ENCODE measurements around the gene F13A1.

F13A1 gene

GRCh38 chr6:6244624-6245023 lies 75.8 kb downstream of the F13A1 start:
- in situ Hi-C loops (cut with MboI; ENCODE audit: low sequenced_read_pairs), result no loop called here

- in situ Hi-C loops (cut with MboI; ENCODE audit: low sequenced_read_pairs), result no loop called here
Observed at GRCh38 chr6:6243846-6244245, 76.6 kb downstream of the F13A1 start.

GRCh38 chr6:6239598-6240581 lies 80.6 kb downstream of the F13A1 start:
- in situ Hi-C loops (cut with MboI; ENCODE audit: low sequenced_read_pairs), result no loop called here

GRCh38 chr6:6236730-6237469 lies 83.6 kb downstream of the F13A1 start:
- in situ Hi-C loops (cut with MboI; ENCODE audit: low sequenced_read_pairs), result no loop called here

GRCh38 chr6:6235786-6236185 lies 84.7 kb downstream of the F13A1 start:
- in situ Hi-C loops (cut with MboI; ENCODE audit: low sequenced_read_pairs), result no loop called here

- in situ Hi-C loops (cut with MboI; ENCODE audit: low sequenced_read_pairs), result no loop called here
Observed at GRCh38 chr6:6234963-6235362, 85.5 kb downstream of the F13A1 start.

GRCh38 chr6:6230286-6230685 lies 90.2 kb downstream of the F13A1 start:
- in situ Hi-C loops (cut with MboI; ENCODE audit: low sequenced_read_pairs), result no loop called here

GRCh38 chr6:6227896-6228295 lies 92.6 kb downstream of the F13A1 start:
- in situ Hi-C loops (cut with MboI; ENCODE audit: low sequenced_read_pairs), result no loop called here

- in situ Hi-C loops (cut with MboI; ENCODE audit: low sequenced_read_pairs), result no loop called here
Observed at GRCh38 chr6:6225885-6226529, 94.5 kb downstream of the F13A1 start.

GRCh38 chr6:6224933-6225486 lies 95.5 kb downstream of the F13A1 start:
- in situ Hi-C loops (cut with MboI; ENCODE audit: low sequenced_read_pairs), result no loop called here

GRCh38 chr6:6221787-6222535 lies 98.5 kb downstream of the F13A1 start:
- in situ Hi-C loops (cut with MboI; ENCODE audit: low sequenced_read_pairs), result no loop called here

GRCh38 chr6:6220718-6221117 lies 99.7 kb downstream of the F13A1 start:
- in situ Hi-C loops (cut with MboI; ENCODE audit: low sequenced_read_pairs), result no loop called here

- in situ Hi-C loops (cut with MboI; ENCODE audit: low sequenced_read_pairs), result no loop called here
Observed at GRCh38 chr6:6219716-6220115, 100.7 kb downstream of the F13A1 start.

GRCh38 chr6:6218759-6219085 lies 101.7 kb downstream of the F13A1 start:
- in situ Hi-C loops (cut with MboI; ENCODE audit: low sequenced_read_pairs), result no loop called here

- in situ Hi-C loops (cut with MboI; ENCODE audit: low sequenced_read_pairs), result no loop called here
Observed at GRCh38 chr6:6217855-6218758, 102.4 kb downstream of the F13A1 start.

- in situ Hi-C loops (cut with MboI; ENCODE audit: low sequenced_read_pairs), result no loop called here
Observed at GRCh38 chr6:6210994-6211393, 109.5 kb downstream of the F13A1 start.

GRCh38 chr6:6202886-6203285 lies 117.6 kb downstream of the F13A1 start:
- in situ Hi-C loops (cut with MboI; ENCODE audit: low sequenced_read_pairs), result no loop called here

GRCh38 chr6:6201200-6201599 lies 119.3 kb downstream of the F13A1 start:
- in situ Hi-C loops (cut with MboI; ENCODE audit: low sequenced_read_pairs), result no loop called here

- in situ Hi-C loops (cut with MboI; ENCODE audit: low sequenced_read_pairs), result no loop called here
Observed at GRCh38 chr6:6199678-6200077, 120.8 kb downstream of the F13A1 start.

GRCh38 chr6:6196762-6197161 lies 123.7 kb downstream of the F13A1 start:
- in situ Hi-C loops (cut with MboI; ENCODE audit: low sequenced_read_pairs), result no loop called here
